Neural progenitor cell (in vitro differentiated cells): ENCODE results near the gene DAPK2.

ENCODE experiments used
- EZH2 ChIP-seq: fragments of 200-600 bp; sonication (generic); IDR thresholded peaks from 2 replicates; pipeline ENCODE4 v1.6.1; 2017; ENCODE audit warnings: antibody characterized with exemption, mild to moderate bottlenecking, moderate library complexity
- TF ChIP-seq, protein P1 (sequence below): fragments of 200-600 bp; sonication (generic); IDR thresholded peaks from 2 replicates; pipeline ENCODE4 v1.5.1; 2017; ENCODE audit warnings: antibody characterized with exemption, mild to moderate bottlenecking

DNA sequence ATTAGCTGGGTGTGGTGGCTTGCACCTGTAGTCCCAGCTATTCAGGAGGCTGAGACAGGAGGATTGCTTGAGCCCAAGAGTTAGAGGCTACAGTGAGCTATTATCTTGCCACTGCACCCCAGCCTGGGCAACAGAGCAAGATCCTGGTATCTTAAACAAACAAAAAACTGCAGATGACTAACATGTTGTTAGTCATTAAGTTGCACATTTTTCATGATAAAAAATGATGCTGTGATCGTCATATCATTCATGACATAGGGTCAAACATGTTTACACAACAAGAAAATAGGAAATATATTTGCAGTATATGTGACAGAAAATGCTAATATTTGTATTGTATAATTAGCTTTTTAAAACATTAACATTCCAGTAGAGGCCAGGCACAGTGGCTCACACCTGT lies 20.2 kb upstream of the DAPK2 start:
- TF ChIP-seq, protein P1, sequence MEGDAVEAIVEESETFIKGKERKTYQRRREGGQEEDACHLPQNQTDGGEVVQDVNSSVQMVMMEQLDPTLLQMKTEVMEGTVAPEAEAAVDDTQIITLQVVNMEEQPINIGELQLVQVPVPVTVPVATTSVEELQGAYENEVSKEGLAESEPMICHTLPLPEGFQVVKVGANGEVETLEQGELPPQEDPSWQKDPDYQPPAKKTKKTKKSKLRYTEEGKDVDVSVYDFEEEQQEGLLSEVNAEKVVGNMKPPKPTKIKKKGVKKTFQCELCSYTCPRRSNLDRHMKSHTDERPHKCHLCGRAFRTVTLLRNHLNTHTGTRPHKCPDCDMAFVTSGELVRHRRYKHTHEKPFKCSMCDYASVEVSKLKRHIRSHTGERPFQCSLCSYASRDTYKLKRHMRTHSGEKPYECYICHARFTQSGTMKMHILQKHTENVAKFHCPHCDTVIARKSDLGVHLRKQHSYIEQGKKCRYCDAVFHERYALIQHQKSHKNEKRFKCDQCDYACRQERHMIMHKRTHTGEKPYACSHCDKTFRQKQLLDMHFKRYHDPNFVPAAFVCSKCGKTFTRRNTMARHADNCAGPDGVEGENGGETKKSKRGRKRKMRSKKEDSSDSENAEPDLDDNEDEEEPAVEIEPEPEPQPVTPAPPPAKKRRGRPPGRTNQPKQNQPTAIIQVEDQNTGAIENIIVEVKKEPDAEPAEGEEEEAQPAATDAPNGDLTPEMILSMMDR: no peak
- no peak for TF ChIP-seq EZH2
